ENCODE data around the gene PIK3C2B. TPM values are rescaled to one million over a fixed set of nuclear protein-coding genes. Genes with fewer than 3 reads are reported as not detected.

PIK3C2B gene
- polyA plus RNA-seq, 2 donors = 7.8 to 14.2 TPM

GRCh38 chr1:204509186-204509635, 14.6 kb upstream of the PIK3C2B start:
- no peaks in the 10 kb centered on the region for H3K27me3 ChIP-seq (ENCODE audit: control insufficient read depth in 1 of 2, insufficient read depth in 2 of 2, low read length in 2 of 2)

GRCh38 chr1:204507317-204508105, 12.9 kb upstream of the PIK3C2B start:
- peak overlapping the region; percentile 85 to 91 for H3K27ac ChIP-seq (ENCODE audit: low read depth in 2 of 2, low read length in 1 of 2)
- WGBS, 2 donors = 2 to 3% methylated on average over 22 of the region's 22 CpGs
- H3K36me3 ChIP-seq (ENCODE audit: control insufficient read depth in 2 of 2, insufficient read depth in 2 of 2, low read length in 1 of 2) = no peaks in the 10 kb centered on the region
- peaks cover 0 to 6% of the 10 kb centered on the region in 2 donors for H3K4me1 ChIP-seq (ENCODE audit: control insufficient read depth in 2 of 2, insufficient read depth in 2 of 2, low read length in 1 of 2)
- peak overlapping the region; percentile 51 to 62 for H3K4me3 ChIP-seq (ENCODE audit: low read depth in 1 of 2, low read length in 2 of 2)
- H3K9me3 ChIP-seq (ENCODE audit: control insufficient read depth in 2 of 2, insufficient read depth in 1 of 2, low read depth in 1 of 2, low read length in 1 of 2) = no peaks in the 10 kb centered on the region
- H3K27me3 ChIP-seq (ENCODE audit: control insufficient read depth in 1 of 2, insufficient read depth in 2 of 2, low read length in 2 of 2) = no peaks in the 10 kb centered on the region

More at GRCh38 chr1:204509186-204509635, 14.6 kb upstream of the PIK3C2B start:
- no peaks in the 10 kb centered on the region for H3K9me3 ChIP-seq (ENCODE audit: control insufficient read depth in 2 of 2, insufficient read depth in 1 of 2, low read depth in 1 of 2, low read length in 1 of 2)
- 75 to 86% methylated on average over 9 of the region's 9 CpGs for WGBS, 2 donors
- H3K27ac ChIP-seq (ENCODE audit: low read depth in 2 of 2, low read length in 1 of 2) = no peak overlapping the region
- peaks cover 0 to 6% of the 10 kb centered on the region in 2 donors for H3K4me1 ChIP-seq (ENCODE audit: control insufficient read depth in 2 of 2, insufficient read depth in 2 of 2, low read length in 1 of 2)
- H3K36me3 ChIP-seq (ENCODE audit: control insufficient read depth in 2 of 2, insufficient read depth in 2 of 2, low read length in 1 of 2) = no peaks in the 10 kb centered on the region
- H3K4me3 ChIP-seq (ENCODE audit: low read depth in 1 of 2, low read length in 2 of 2) = no peak overlapping the region

- Histone ChIP-seq H3K36me3 (ENCODE audit: control insufficient read depth in 2 of 2, insufficient read depth in 2 of 2, low read length in 1 of 2) (no peaks in the 10 kb centered on the region), H3K27ac (ENCODE audit: low read depth in 2 of 2, low read length in 1 of 2) (peak overlapping the region; percentile 15 to 91), H3K27me3 (ENCODE audit: control insufficient read depth in 1 of 2, insufficient read depth in 2 of 2, low read length in 2 of 2) (no peaks in the 10 kb centered on the region), H3K4me3 (ENCODE audit: low read depth in 1 of 2, low read length in 2 of 2) (peak overlapping the region in 1 of 2 donors; percentile 62), H3K9me3 (ENCODE audit: control insufficient read depth in 2 of 2, insufficient read depth in 1 of 2, low read depth in 1 of 2, low read length in 1 of 2) (no peaks in the 10 kb centered on the region), H3K4me1 (ENCODE audit: control insufficient read depth in 2 of 2, insufficient read depth in 2 of 2, low read length in 1 of 2) (peaks cover 0 to 6% of the 10 kb centered on the region in 2 donors)
- WGBS, 2 donors = 0 to 1% methylated on average over 13 of the region's 13 CpGs
These were observed 12.3 kb upstream of the PIK3C2B start for GRCh38 chr1:204506969-204507316.

- 0% methylated on average over 27 of the region's 27 CpGs for WGBS, 2 donors
- H3K36me3 ChIP-seq (ENCODE audit: control insufficient read depth in 2 of 2, insufficient read depth in 2 of 2, low read length in 1 of 2) = no peaks in the 10 kb centered on the region
- peaks cover 0 to 6% of the 10 kb centered on the region in 2 donors for H3K4me1 ChIP-seq (ENCODE audit: control insufficient read depth in 2 of 2, insufficient read depth in 2 of 2, low read length in 1 of 2)
- H3K4me3 ChIP-seq (ENCODE audit: low read depth in 1 of 2, low read length in 2 of 2) = peak overlapping the region; percentile 46 to 62
- no peaks in the 10 kb centered on the region for H3K9me3 ChIP-seq (ENCODE audit: control insufficient read depth in 2 of 2, insufficient read depth in 1 of 2, low read depth in 1 of 2, low read length in 1 of 2)
- peak overlapping the region; percentile 75 to 79 for H3K27ac ChIP-seq (ENCODE audit: low read depth in 2 of 2, low read length in 1 of 2)
- H3K27me3 ChIP-seq (ENCODE audit: control insufficient read depth in 1 of 2, insufficient read depth in 2 of 2, low read length in 2 of 2) = no peaks in the 10 kb centered on the region
These were observed 11.8 kb upstream of the PIK3C2B start for GRCh38 chr1:204506201-204506968.

- peak overlapping the region; percentile 46 to 62 for H3K4me3 ChIP-seq (ENCODE audit: low read depth in 1 of 2, low read length in 2 of 2)
- peak overlapping the region; percentile 75 to 79 for H3K27ac ChIP-seq (ENCODE audit: low read depth in 2 of 2, low read length in 1 of 2)
- WGBS, 2 donors = 1 to 4% methylated on average over 4 of the region's 4 CpGs
- peaks cover 0 to 6% of the 10 kb centered on the region in 2 donors for H3K4me1 ChIP-seq (ENCODE audit: control insufficient read depth in 2 of 2, insufficient read depth in 2 of 2, low read length in 1 of 2)
- no peaks in the 10 kb centered on the region for H3K36me3 ChIP-seq (ENCODE audit: control insufficient read depth in 2 of 2, insufficient read depth in 2 of 2, low read length in 1 of 2)
- H3K9me3 ChIP-seq (ENCODE audit: control insufficient read depth in 2 of 2, insufficient read depth in 1 of 2, low read depth in 1 of 2, low read length in 1 of 2) = no peaks in the 10 kb centered on the region
- no peaks in the 10 kb centered on the region for H3K27me3 ChIP-seq (ENCODE audit: control insufficient read depth in 1 of 2, insufficient read depth in 2 of 2, low read length in 2 of 2)
These were observed 11.1 kb upstream of the PIK3C2B start for GRCh38 chr1:204505674-204506200.

GRCh38 chr1:204503913-204504519, 9.4 kb upstream of the PIK3C2B start:
- Histone ChIP-seq H3K27ac (ENCODE audit: low read depth in 2 of 2, low read length in 1 of 2) (no peak overlapping the region), H3K9me3 (ENCODE audit: control insufficient read depth in 2 of 2, insufficient read depth in 1 of 2, low read depth in 1 of 2, low read length in 1 of 2) (no peaks in the 10 kb centered on the region), H3K36me3 (ENCODE audit: control insufficient read depth in 2 of 2, insufficient read depth in 2 of 2, low read length in 1 of 2) (no peaks in the 10 kb centered on the region), H3K4me1 (ENCODE audit: control insufficient read depth in 2 of 2, insufficient read depth in 2 of 2, low read length in 1 of 2) (peaks cover 0 to 6% of the 10 kb centered on the region in 2 donors), H3K4me3 (ENCODE audit: low read depth in 1 of 2, low read length in 2 of 2) (no peak overlapping the region), H3K27me3 (ENCODE audit: control insufficient read depth in 1 of 2, insufficient read depth in 2 of 2, low read length in 2 of 2) (no peaks in the 10 kb centered on the region)
- WGBS, 2 donors = 82 to 89% methylated on average over 4 of the region's 4 CpGs

- Histone ChIP-seq H3K4me3 (ENCODE audit: low read depth in 1 of 2, low read length in 2 of 2) (no peak overlapping the region), H3K27ac (ENCODE audit: low read depth in 2 of 2, low read length in 1 of 2) (no peak overlapping the region), H3K27me3 (ENCODE audit: control insufficient read depth in 1 of 2, insufficient read depth in 2 of 2, low read length in 2 of 2) (no peaks in the 10 kb centered on the region), H3K36me3 (ENCODE audit: control insufficient read depth in 2 of 2, insufficient read depth in 2 of 2, low read length in 1 of 2) (no peaks in the 10 kb centered on the region), H3K4me1 (ENCODE audit: control insufficient read depth in 2 of 2, insufficient read depth in 2 of 2, low read length in 1 of 2) (peaks cover 0 to 6% of the 10 kb centered on the region in 2 donors), H3K9me3 (ENCODE audit: control insufficient read depth in 2 of 2, insufficient read depth in 1 of 2, low read depth in 1 of 2, low read length in 1 of 2) (no peaks in the 10 kb centered on the region)
- WGBS, 2 donors = 23 to 24% methylated on average over 7 of the region's 7 CpGs
These were observed 8.7 kb upstream of the PIK3C2B start for GRCh38 chr1:204503122-204503912.

GRCh38 chr1:204502241-204502640, 7.6 kb upstream of the PIK3C2B start:
- no peaks in the 10 kb centered on the region for H3K9me3 ChIP-seq (ENCODE audit: control insufficient read depth in 2 of 2, insufficient read depth in 1 of 2, low read depth in 1 of 2, low read length in 1 of 2)
- H3K36me3 ChIP-seq (ENCODE audit: control insufficient read depth in 2 of 2, insufficient read depth in 2 of 2, low read length in 1 of 2) = no peaks in the 10 kb centered on the region
- H3K4me1 ChIP-seq (ENCODE audit: control insufficient read depth in 2 of 2, insufficient read depth in 2 of 2, low read length in 1 of 2) = no peaks in the 10 kb centered on the region
- H3K4me3 ChIP-seq (ENCODE audit: low read depth in 1 of 2, low read length in 2 of 2) = no peak overlapping the region
- H3K27me3 ChIP-seq (ENCODE audit: control insufficient read depth in 1 of 2, insufficient read depth in 2 of 2, low read length in 2 of 2) = no peaks in the 10 kb centered on the region
- WGBS, 2 donors = 78 to 81% methylated on average over 6 of the region's 6 CpGs
- H3K27ac ChIP-seq (ENCODE audit: low read depth in 2 of 2, low read length in 1 of 2) = no peak overlapping the region
